ENCODE data around the gene NEDD4L. TPM values are rescaled to one million over a fixed set of nuclear protein-coding genes. Genes with fewer than 3 reads are reported as not detected.

NEDD4L gene
- total RNA-seq, 1 experiment from 2014 or later = 108 TPM

Small RNA genes within 50 kb of the gene (microRNA-seq; reads per million reads assigned to microRNA genes)
- not detected for gene MIR3591

Other genes starting within 250 kb of the NEDD4L start
- 1.4 and 1.8 TPM in 2 replicates for gene ATP8B1, start 240.9 kb upstream of the NEDD4L start, total RNA-seq (2022)

Data from MCF 10A (cell line).